Mammary epithelial cell (primary cell): ENCODE results near the gene BDNF.
"Not testable (repeated sequence)": the region's sequence is repeated elsewhere in the genome, so short reads cannot be mapped to it uniquely, and the experiment has no call there.

Experiments
- EZH2 ChIP-seq: IDR thresholded peaks from 2 replicates; pipeline ENCODE4 v1.6.1; 2012; ENCODE audit warnings: low read length, inconsistent platforms, borderline replicate concordance
- TF ChIP-seq, protein P1 (sequence below), 2 donors: IDR thresholded peaks in 1 of 2; conservative IDR thresholded peaks in 1 of 2; 2 replicates each; pipeline ENCODE4 v1.5.1; 2011 to 2012; ENCODE audit warnings: inconsistent platforms in 2 of 2, low read length in 2 of 2, mild to moderate bottlenecking in 2 of 2, control low read depth in 1 of 2, low read depth in 1 of 2; ENCODE audit not compliant: insufficient read depth in 1 of 2; ENCODE audit errors: extremely low read depth in 1 of 2

DNA sequence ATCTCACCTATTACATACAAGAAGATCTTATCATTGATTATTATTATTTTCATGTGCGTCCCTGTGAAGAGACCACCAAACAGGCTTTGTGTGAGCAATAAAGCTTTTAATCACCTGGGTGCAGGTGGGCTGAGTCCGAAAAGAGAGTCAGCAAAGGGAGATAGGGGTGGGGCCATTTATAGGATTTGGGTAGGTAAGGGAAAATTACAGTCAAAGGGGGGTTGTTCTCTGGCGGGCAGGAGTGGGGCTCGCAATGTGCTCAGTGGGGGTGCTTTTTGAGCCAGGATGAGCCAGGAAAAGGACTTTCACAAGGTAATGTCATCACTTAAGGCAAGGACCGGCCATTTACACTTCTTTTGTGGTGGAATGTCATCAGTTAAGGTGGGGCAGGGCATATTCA lies 71.2 kb downstream of the BDNF start:
- TF ChIP-seq, protein P1, sequence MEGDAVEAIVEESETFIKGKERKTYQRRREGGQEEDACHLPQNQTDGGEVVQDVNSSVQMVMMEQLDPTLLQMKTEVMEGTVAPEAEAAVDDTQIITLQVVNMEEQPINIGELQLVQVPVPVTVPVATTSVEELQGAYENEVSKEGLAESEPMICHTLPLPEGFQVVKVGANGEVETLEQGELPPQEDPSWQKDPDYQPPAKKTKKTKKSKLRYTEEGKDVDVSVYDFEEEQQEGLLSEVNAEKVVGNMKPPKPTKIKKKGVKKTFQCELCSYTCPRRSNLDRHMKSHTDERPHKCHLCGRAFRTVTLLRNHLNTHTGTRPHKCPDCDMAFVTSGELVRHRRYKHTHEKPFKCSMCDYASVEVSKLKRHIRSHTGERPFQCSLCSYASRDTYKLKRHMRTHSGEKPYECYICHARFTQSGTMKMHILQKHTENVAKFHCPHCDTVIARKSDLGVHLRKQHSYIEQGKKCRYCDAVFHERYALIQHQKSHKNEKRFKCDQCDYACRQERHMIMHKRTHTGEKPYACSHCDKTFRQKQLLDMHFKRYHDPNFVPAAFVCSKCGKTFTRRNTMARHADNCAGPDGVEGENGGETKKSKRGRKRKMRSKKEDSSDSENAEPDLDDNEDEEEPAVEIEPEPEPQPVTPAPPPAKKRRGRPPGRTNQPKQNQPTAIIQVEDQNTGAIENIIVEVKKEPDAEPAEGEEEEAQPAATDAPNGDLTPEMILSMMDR (conservative IDR thresholded peaks at IDR 0.05 in 1 of 2, IDR thresholded peaks at IDR 0.05 in 1 of 2; ENCODE audit: extremely low read depth in 1 of 2, insufficient read depth in 1 of 2, low read depth in 1 of 2, low read length in 2 of 2) = not testable (repeated sequence)
- not testable (repeated sequence) for TF ChIP-seq EZH2
